Glutamatergic neuron (in vitro differentiated cells): ENCODE results near the gene CCDC86. TPM values are rescaled to one million over a fixed set of nuclear protein-coding genes. Genes with fewer than 3 reads are reported as not detected.

Source experiments
- DNase-seq: peaks from one replicate; pipeline ENCODE4 v3.0.0; 2022
- H3K27ac Mint-ChIP-seq: one replicate; pipeline ENCODE4 v1.8.0; 2020; ENCODE audit warnings: mild to moderate bottlenecking, mixed read lengths, inconsistent platforms; ENCODE audit not compliant: unreplicated experiment
- H3K27me3 Mint-ChIP-seq: one replicate; pipeline ENCODE4 v1.8.0; 2020; ENCODE audit warnings: mild to moderate bottlenecking, moderate library complexity, mixed read lengths, inconsistent platforms; ENCODE audit not compliant: unreplicated experiment
- H3K36me3 Mint-ChIP-seq: one replicate; pipeline ENCODE4 v1.8.0; 2020; ENCODE audit warnings: mild to moderate bottlenecking, mixed read lengths, inconsistent platforms; ENCODE audit not compliant: unreplicated experiment
- H3K4me1 Mint-ChIP-seq: one replicate; pipeline ENCODE4 v1.8.0; 2020; ENCODE audit warnings: mild to moderate bottlenecking, low read depth, mixed read lengths, inconsistent platforms; ENCODE audit not compliant: unreplicated experiment
- H3K4me3 Mint-ChIP-seq: one replicate; pipeline ENCODE4 v1.8.0; 2020; ENCODE audit warnings: mild to moderate bottlenecking, mixed read lengths, inconsistent platforms; ENCODE audit not compliant: unreplicated experiment
- H3K9me3 Mint-ChIP-seq: one replicate; pipeline ENCODE4 v1.8.0; 2020; ENCODE audit warnings: mild to moderate bottlenecking, moderate library complexity, mixed read lengths, inconsistent platforms; ENCODE audit not compliant: unreplicated experiment
- CTCF ChIP-seq: fragments of 200-600 bp; sonication (generic); IDR thresholded peaks from one replicate; pipeline ENCODE4 v1.5.0; 2021; ENCODE audit not compliant: partially characterized antibody, unreplicated experiment
- total RNA-seq: library from RNA; stranded (reverse); fragmentation: NEBNext Ultra II Directional; extraction: Animal tissue kit (Norgen Biotek cat#: 25700); gene quantifications from one replicate; pipeline ENCODE4 v1.2.1, GENCODE V29; 2021; ENCODE audit not compliant: unreplicated experiment

The CCDC86 gene
- total RNA-seq, 1 donor from 2014 or later = 12.7 TPM

GRCh38 chr11:60854140-60854846 lies 12.4 kb downstream of the CCDC86 start:
- peaks cover 6% of the 10 kb centered on the region for H3K4me1 Mint-ChIP-seq
- no peak overlapping the region for H3K27ac Mint-ChIP-seq
- H3K27me3 Mint-ChIP-seq = peaks cover 9% of the 10 kb centered on the region
- no peaks in the 10 kb centered on the region for H3K36me3 Mint-ChIP-seq
- DNase-seq = no peak
- no peak overlapping the region for H3K4me3 Mint-ChIP-seq
- no peak for TF ChIP-seq CTCF
- H3K9me3 Mint-ChIP-seq = peaks cover 2% of the 10 kb centered on the region

- Mint-ChIP-seq H3K4me1 (peaks cover 6% of the 10 kb centered on the region), H3K27ac (no peak overlapping the region), H3K36me3 (no peaks in the 10 kb centered on the region), H3K27me3 (peaks cover 9% of the 10 kb centered on the region), H3K9me3 (peaks cover 2% of the 10 kb centered on the region), H3K4me3 (no peak overlapping the region)
- TF ChIP-seq CTCF = no peak
- DNase-seq = no peak
Measured at GRCh38 chr11:60854847-60855725, 13.2 kb downstream of the CCDC86 start.

GRCh38 chr11:60855726-60856633 lies 14.1 kb downstream of the CCDC86 start, which contains the start of gene PTGDR2:
Gene PTGDR2 (minus strand): TSS chr11:60855950. CDS start chr11:60853722, 2,228 bp downstream.
- no peak for TF ChIP-seq CTCF
- Mint-ChIP-seq H3K9me3 (peaks cover 2% of the 10 kb centered on the region), H3K27ac (peak within 1 kb of the TSS; percentile 59), H3K36me3 (no peaks in the 10 kb centered on the region), H3K4me1 (peaks cover 6% of the 10 kb centered on the region), H3K4me3 (peak within 1 kb of the TSS; percentile 36), H3K27me3 (peaks cover 11% of the 10 kb centered on the region)
- no peak for DNase-seq

GRCh38 chr11:60857378-60858232 lies 15.7 kb downstream of the CCDC86 start:
- Mint-ChIP-seq H3K4me3 (no peak overlapping the region), H3K27me3 (peaks cover 9% of the 10 kb centered on the region), H3K9me3 (peaks cover 2% of the 10 kb centered on the region), H3K27ac (no peak overlapping the region), H3K4me1 (peaks cover 4% of the 10 kb centered on the region), H3K36me3 (peaks cover 5% of the 10 kb centered on the region)
- TF ChIP-seq CTCF = no peak
- DNase-seq = no peak
